Retinal pigment epithelial cell (primary cell): ENCODE data around the gene SDC3.

ENCODE experiments used
- DNase-seq: peaks from one replicate; pipeline ENCODE4 v3.0.0-alpha.2; 2010; ENCODE audit warnings: low read depth
- H3K4me3 ChIP-seq: 2 replicates; pipeline ENCODE4 v1.5.1; 2011; ENCODE audit warnings: mild to moderate bottlenecking, low read length, control low read depth, moderate library complexity
- TF ChIP-seq, protein P1 (sequence below): conservative IDR thresholded peaks from 2 replicates; pipeline ENCODE4 v1.5.1; 2011; ENCODE audit warnings: low read depth, low read length, control low read depth, inconsistent platforms

Gene SDC3

DNA sequence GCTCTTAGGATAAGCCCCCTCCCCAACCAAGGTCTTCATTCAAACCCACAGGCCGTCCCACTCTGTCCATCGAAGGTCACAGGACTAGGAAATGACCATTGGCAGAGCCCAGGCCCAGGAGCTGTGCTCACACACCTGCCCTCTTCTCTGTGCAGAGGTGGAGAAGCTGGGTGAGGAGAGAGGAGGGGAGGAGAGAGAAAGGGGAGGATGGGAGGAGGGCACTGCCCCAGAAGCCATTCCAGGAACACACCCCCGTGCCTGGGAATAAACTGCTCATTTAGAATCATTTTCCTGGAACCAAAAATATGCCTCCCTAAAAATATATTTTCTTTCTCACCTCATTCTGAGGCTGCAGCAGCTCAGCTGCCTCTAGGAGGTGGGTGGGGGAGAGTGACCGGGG lies 6.4 kb upstream of the SDC3 start:
- H3K4me3 ChIP-seq: no peak overlapping the region
- TF ChIP-seq, protein P1, sequence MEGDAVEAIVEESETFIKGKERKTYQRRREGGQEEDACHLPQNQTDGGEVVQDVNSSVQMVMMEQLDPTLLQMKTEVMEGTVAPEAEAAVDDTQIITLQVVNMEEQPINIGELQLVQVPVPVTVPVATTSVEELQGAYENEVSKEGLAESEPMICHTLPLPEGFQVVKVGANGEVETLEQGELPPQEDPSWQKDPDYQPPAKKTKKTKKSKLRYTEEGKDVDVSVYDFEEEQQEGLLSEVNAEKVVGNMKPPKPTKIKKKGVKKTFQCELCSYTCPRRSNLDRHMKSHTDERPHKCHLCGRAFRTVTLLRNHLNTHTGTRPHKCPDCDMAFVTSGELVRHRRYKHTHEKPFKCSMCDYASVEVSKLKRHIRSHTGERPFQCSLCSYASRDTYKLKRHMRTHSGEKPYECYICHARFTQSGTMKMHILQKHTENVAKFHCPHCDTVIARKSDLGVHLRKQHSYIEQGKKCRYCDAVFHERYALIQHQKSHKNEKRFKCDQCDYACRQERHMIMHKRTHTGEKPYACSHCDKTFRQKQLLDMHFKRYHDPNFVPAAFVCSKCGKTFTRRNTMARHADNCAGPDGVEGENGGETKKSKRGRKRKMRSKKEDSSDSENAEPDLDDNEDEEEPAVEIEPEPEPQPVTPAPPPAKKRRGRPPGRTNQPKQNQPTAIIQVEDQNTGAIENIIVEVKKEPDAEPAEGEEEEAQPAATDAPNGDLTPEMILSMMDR: no peak
- no peak for DNase-seq

DNA sequence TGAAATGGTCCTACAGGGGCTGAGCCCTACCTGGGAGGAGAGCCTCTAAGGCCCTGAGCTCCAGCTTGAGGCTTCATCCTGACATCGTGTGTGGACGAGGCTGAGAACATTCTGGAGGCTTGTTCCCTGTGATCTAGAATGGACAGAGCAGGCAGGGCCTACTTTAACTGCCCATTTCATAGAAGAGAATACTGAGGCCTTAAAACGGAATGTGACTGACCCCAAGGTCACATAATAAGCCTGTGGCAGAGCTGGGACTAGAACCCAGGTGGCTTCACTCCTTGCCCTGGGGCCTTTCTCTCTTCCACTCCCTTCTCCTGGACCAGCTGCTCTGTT lies 6.0 kb upstream of the SDC3 start:
- TF ChIP-seq, protein P1: no peak
- no peak for DNase-seq
- no peak overlapping the region for H3K4me3 ChIP-seq

DNA sequence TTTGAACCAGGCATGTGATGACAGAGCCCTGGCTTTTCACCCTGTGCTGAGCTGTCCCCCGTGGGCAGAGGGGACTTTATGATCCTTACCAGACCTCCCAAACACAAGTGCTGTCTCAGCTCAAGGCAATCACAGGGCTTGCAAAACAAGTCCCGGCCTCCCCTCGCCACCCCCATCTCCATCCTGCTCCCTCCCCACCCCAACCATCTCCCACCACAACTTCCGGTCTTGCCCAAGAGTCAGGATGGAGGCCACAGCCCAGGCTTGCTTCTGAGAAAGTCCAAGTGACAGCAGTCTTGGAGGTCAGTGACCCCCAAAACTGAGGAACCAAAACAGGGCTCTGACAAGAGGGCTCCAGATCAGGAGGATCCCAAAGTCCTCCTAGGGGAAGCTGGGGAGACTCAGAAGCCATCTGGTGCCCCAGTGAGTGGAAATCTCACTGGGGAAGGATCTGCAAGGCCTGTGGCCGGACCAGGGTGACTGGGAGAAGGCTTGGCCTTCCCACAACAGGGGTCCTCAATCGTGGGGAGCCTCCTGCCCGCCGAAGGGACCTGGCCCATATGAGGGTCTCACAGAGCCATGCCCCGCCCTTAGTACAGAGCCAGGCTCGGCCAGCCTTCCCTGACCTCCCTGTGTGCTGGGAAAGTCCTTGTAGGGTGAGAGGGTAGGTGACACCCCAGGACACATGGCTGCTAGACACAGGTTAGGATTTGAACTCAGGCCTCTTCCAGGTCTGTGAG lies 4.5 kb upstream of the SDC3 start:
- H3K4me3 ChIP-seq: no peak overlapping the region
- TF ChIP-seq, protein P1: no peak
- no peak for DNase-seq

DNA sequence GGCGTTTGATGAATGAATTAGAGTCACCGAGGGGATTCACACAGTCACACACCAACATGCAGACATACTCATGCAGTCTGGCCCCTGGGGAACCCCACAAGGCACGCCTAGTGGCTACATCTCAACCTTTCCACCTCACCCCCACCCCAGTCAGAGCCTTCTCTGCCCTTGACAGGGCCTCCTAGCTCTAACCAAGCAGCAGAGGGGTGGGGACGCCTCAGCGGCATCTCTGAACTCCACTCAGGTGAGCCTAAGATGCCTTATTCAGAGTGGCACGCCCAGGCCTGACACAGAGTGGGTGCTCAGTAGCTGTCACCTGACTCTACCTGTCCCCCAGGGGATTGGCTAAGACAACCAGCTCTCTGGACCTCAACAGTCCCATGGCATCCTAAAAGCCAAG lies 3.7 kb upstream of the SDC3 start:
- DNase-seq: no peak
- H3K4me3 ChIP-seq: no peak overlapping the region
- TF ChIP-seq, protein P1: no peak

DNA sequence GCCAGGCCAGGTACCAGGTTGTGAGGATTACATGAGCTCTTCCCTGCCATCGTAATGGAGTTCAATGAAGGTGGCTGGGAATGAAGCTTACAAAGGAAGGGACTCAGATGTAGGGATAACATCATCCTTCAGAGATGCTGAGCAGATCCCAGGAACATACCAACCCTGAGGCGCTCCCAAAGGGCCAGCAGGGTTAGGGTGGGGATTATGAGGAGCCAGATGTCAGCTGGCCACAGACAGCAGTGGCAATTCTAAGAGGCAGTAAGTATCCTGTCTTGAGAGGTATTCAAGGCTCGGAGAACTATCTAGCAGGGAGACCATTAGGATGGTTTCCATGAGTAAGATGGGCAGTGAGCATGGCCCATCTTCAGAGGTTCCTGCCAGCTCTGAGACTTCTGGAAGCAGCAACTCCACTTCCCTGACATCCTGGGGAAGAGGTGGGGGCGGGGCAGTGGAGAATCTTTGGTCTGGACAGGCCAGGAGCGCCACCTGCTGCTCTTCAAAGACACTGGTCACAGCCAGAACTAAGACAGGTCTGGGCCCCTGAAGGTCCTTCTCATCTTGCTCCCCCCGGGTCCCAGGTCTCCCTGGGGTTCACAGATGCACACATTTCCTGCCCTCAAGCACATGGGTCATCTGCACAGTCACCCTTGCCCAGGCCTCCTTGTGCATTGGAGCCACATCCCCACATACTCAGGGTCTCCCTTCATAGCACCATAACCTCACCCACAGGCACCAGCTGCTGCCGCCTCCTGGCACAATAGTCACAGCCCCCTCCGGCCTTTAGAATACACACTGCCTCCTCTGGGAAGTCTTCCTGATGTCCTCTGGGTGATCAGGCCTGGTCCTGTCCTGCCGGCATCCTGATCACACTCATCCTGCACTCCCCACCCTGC lies 2.7 kb upstream of the SDC3 start:
- TF ChIP-seq, protein P1: peak; percentile 83
- no peak overlapping the region for H3K4me3 ChIP-seq
- no peak for DNase-seq

DNA sequence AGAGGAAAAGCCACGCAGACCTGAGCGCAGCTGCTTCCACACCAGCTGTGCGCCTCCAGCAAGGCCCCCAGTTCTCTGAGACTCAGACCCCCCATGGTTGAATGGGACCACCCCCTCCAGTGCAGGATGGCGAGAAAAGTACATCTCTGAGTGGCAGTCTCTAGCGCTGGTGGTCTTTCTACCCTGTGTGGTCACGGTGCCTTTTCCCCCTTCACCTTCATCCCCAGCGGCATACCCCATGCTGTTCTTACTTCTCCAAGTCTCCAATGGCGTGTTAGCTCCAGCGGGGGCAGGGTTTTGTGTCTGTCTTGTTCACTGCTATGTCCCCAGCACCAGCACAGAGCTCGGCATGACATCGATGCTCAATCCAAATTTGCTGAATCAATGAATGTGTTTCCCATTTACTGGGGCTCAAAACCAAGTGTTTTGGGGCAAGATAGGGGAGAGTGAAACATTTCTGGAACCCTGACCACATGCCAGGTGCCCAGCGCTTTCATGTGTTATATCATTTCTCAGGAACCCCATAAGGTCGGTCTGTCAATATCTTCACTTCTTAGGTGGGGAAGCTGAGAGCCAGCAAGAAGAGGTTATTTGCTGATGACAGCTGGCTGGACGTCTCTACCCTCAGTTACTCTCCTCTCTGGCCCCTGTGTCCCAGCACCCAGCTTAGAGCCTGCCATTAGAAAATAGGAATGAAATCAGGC lies 959 bp upstream of the SDC3 start:
- TF ChIP-seq, protein P1: no peak
- H3K4me3 ChIP-seq: peak overlapping the region; percentile 42
- DNase-seq: no peak
